ENCODE data around the gene PIK3C2G. TPM values are rescaled to one million over a fixed set of nuclear protein-coding genes. Genes with fewer than 3 reads are reported as not detected.

Gene PIK3C2G
- total RNA-seq, 1 donor from 2014 or later, result not detected

DNA sequence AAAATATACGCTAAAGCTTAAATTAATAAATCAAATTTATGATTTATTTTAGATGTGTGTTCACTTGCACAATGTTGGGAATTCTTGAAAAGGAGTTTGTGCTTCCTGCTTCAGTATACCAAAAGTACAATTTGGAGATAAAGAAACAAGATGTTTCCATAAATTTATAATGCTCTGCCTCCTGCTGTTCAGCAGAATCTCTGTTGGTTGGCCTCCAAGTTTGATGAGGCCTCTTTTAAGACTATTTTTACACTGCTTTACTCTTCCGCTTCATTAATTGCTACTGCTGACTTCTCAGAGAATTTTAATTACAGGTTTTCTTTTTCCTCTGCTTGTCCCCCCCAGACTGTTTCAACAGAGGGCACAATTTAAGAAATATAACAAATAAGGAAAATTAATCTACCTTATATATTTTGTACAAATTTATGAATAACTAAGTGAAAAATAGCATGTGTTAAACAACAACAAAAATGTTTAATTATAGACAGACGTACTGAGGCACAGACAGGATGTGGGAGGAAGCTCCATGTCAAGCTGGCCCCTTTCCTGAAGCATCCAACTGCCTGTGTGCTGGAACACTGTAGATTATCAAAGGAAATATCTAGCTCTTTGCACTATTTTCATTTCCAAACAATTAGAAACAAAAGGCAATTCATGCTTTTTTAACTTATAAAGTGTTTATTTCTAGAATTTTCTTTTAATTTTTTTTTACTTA, 83.9 kb downstream of the PIK3C2G start:
- no peaks in the 10 kb centered on the region for H4K20me1 ChIP-seq (ENCODE audit: low read depth)
- H3K4me2 ChIP-seq, result no peak overlapping the region
- no peak overlapping the region for H3K9ac ChIP-seq
- H3K4me1 ChIP-seq, result peaks cover 3% of the 10 kb centered on the region
- Mint-ChIP-seq H3K27ac (no peak overlapping the region), H3K27me3 (ENCODE audit: insufficient read depth, low read depth) (no peaks in the 10 kb centered on the region), H3K4me3 (no peak overlapping the region), H3K4me1 (peaks cover 13% of the 10 kb centered on the region), H3K36me3 (no peaks in the 10 kb centered on the region), H3K9me3 (no peaks in the 10 kb centered on the region)
- TF ChIP-seq, protein P1, sequence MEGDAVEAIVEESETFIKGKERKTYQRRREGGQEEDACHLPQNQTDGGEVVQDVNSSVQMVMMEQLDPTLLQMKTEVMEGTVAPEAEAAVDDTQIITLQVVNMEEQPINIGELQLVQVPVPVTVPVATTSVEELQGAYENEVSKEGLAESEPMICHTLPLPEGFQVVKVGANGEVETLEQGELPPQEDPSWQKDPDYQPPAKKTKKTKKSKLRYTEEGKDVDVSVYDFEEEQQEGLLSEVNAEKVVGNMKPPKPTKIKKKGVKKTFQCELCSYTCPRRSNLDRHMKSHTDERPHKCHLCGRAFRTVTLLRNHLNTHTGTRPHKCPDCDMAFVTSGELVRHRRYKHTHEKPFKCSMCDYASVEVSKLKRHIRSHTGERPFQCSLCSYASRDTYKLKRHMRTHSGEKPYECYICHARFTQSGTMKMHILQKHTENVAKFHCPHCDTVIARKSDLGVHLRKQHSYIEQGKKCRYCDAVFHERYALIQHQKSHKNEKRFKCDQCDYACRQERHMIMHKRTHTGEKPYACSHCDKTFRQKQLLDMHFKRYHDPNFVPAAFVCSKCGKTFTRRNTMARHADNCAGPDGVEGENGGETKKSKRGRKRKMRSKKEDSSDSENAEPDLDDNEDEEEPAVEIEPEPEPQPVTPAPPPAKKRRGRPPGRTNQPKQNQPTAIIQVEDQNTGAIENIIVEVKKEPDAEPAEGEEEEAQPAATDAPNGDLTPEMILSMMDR (IDR thresholded peaks at IDR 0.05), result no peak
- TF ChIP-seq EZH2 (IDR thresholded peaks at IDR 0.05), result no peak
- no peak for TF ChIP-seq EZH2phosphoT487 (IDR thresholded peaks at IDR 0.05)
- no peak overlapping the region for H2AFZ ChIP-seq (replicated peaks)
- no peak overlapping the region for H3K4me3 ChIP-seq
- no peak for DNase-seq (ENCODE audit: low spot score)
- no peaks in the 10 kb centered on the region for H3K27me3 ChIP-seq
- H3K79me2 ChIP-seq (ENCODE audit: low read depth), result no peaks in the 10 kb centered on the region
- H3F3A ChIP-seq (ENCODE audit: low read depth), result no peaks in the 10 kb centered on the region
- H3K27ac ChIP-seq, result no peak overlapping the region
- H3K9me3 ChIP-seq (ENCODE audit: low read depth), result no peaks in the 10 kb centered on the region
- H3K36me3 ChIP-seq, result no peaks in the 10 kb centered on the region

DNA sequence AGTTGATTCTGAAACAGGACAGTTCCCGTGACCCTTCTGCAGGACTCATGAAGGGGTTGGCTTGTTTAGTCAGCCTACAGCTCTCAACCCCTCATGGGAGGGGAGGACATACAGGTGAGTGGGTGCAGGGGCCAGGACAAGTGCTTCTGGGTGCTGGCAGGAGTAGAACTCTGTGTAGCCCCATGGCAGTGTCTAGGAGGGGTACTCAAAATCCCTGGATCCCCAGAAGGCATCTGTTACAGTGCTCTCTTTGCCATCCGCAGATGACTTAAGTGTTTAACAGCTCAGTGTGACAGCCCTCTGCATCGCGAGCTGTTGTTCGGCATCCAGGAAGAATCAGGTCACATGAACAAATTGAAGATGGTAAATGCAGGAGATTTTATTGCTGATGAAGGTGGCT, 91.0 kb downstream of the PIK3C2G start:
- H3K9ac ChIP-seq, result no peak overlapping the region
- Mint-ChIP-seq H3K4me1 (no peaks in the 10 kb centered on the region), H3K4me3 (no peak overlapping the region), H3K9me3 (peaks cover 6% of the 10 kb centered on the region), H3K27ac (no peak overlapping the region), H3K36me3 (no peaks in the 10 kb centered on the region), H3K27me3 (ENCODE audit: insufficient read depth, low read depth) (no peaks in the 10 kb centered on the region)
- DNase-seq (ENCODE audit: low spot score), result no peak
- H3K27ac ChIP-seq, result no peak overlapping the region
- no peaks in the 10 kb centered on the region for H3K27me3 ChIP-seq
- H3K79me2 ChIP-seq (ENCODE audit: low read depth), result no peaks in the 10 kb centered on the region
- H3K4me2 ChIP-seq, result no peak overlapping the region
- H3F3A ChIP-seq (ENCODE audit: low read depth), result no peaks in the 10 kb centered on the region
- H3K9me3 ChIP-seq (ENCODE audit: low read depth), result no peaks in the 10 kb centered on the region
- TF ChIP-seq EZH2phosphoT487 (IDR thresholded peaks at IDR 0.05) (no peak), EZH2 (IDR thresholded peaks at IDR 0.05) (no peak)
- TF ChIP-seq, protein P1 (IDR thresholded peaks at IDR 0.05), result no peak
- H2AFZ ChIP-seq (replicated peaks), result no peak overlapping the region
- H3K36me3 ChIP-seq, result no peaks in the 10 kb centered on the region
- no peak overlapping the region for H3K4me3 ChIP-seq
- H3K4me1 ChIP-seq, result no peaks in the 10 kb centered on the region
- H4K20me1 ChIP-seq (ENCODE audit: low read depth), result no peaks in the 10 kb centered on the region

DNA sequence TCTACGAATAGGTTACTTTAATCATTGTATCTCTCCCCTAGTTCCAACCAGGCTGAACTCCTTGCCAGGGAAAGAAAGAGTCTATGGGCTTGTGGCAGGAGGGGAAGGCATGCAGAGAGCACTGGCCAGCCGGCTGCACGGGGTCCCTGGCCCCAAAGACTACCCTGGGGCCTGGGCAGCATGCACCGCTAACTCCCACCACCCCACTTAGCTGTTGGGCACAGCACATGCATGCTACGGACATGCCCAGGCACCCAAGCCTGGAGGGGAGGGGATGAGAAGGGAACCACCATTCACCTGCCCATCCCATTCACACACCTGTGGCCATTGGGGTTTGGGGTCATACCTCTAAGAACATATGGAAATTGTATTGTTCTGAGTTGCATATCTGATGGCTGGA, 94.1 kb downstream of the PIK3C2G start:
- no peaks in the 10 kb centered on the region for H3F3A ChIP-seq (ENCODE audit: low read depth)
- Mint-ChIP-seq H3K27me3 (ENCODE audit: insufficient read depth, low read depth) (no peaks in the 10 kb centered on the region), H3K4me3 (peak overlapping the region; percentile 0), H3K36me3 (no peaks in the 10 kb centered on the region), H3K9me3 (peaks cover 6% of the 10 kb centered on the region), H3K4me1 (no peaks in the 10 kb centered on the region), H3K27ac (no peak overlapping the region)
- no peak overlapping the region for H3K27ac ChIP-seq
- TF ChIP-seq, protein P1 (IDR thresholded peaks at IDR 0.05), result no peak
- TF ChIP-seq EZH2phosphoT487 (IDR thresholded peaks at IDR 0.05) (no peak), EZH2 (IDR thresholded peaks at IDR 0.05) (no peak)
- no peaks in the 10 kb centered on the region for H3K79me2 ChIP-seq (ENCODE audit: low read depth)
- no peak overlapping the region for H3K4me3 ChIP-seq
- no peaks in the 10 kb centered on the region for H3K27me3 ChIP-seq
- H3K9ac ChIP-seq, result no peak overlapping the region
- DNase-seq (ENCODE audit: low spot score), result no peak
- H2AFZ ChIP-seq (replicated peaks), result no peak overlapping the region
- H3K9me3 ChIP-seq (ENCODE audit: low read depth), result no peaks in the 10 kb centered on the region
- no peaks in the 10 kb centered on the region for H3K36me3 ChIP-seq
- no peak overlapping the region for H3K4me2 ChIP-seq
- no peaks in the 10 kb centered on the region for H4K20me1 ChIP-seq (ENCODE audit: low read depth)
- H3K4me1 ChIP-seq, result no peaks in the 10 kb centered on the region
